Stomach (tissue), 9 donors: ENCODE data around the gene KIF21A. TPM values are rescaled to one million over a fixed set of nuclear protein-coding genes. Genes with fewer than 3 reads are reported as not detected.

ENCODE experiments used
- DNase-seq, 2 donors: peaks; one replicate each; pipeline versions ENCODE4 v3.0.0 to v3.0.0-alpha.2; 2013 to 2019
- H3K27ac ChIP-seq, 5 donors: fragments of 200-600 bp in 4 of 5; sonication (generic) in 4 of 5; one replicate each; pipeline ENCODE4 v1.5.1; 2013 to 2019; ENCODE audit warnings: mild to moderate bottlenecking in 1 of 5, moderate library complexity in 1 of 5
- H3K27me3 ChIP-seq, 3 donors: fragments of 200-600 bp; sonication (generic); one replicate each; pipeline ENCODE4 v1.5.1; 2017 to 2019; ENCODE audit warnings: mixed run types in 1 of 3
- H3K36me3 ChIP-seq, 4 donors: fragments of 200-600 bp; sonication (generic); 1 replicate in 3 of 4; 2 replicates in 1 of 4; pipeline ENCODE4 v1.5.1; 2016 to 2019
- H3K4me1 ChIP-seq, 4 donors: fragments of 200-600 bp; sonication (generic); one replicate each; pipeline ENCODE4 v1.5.1; 2016 to 2019
- H3K4me3 ChIP-seq, 4 donors: fragments of 200-600 bp; sonication (generic) in 3 of 4; one replicate each; pipeline ENCODE4 v1.5.1; 2016 to 2019; ENCODE audit warnings: mild to moderate bottlenecking in 1 of 4
- H3K9me3 ChIP-seq, 4 donors: fragments of 200-600 bp; sonication (generic); one replicate each; pipeline ENCODE4 v1.5.1; 2016 to 2019
- EP300 ChIP-seq: sonication (generic); formaldehyde crosslinking; IDR thresholded peaks from one replicate; pipeline ENCODE4 v1.6.1; 2017; ENCODE audit warnings: antibody characterized with exemption
- POLR2A ChIP-seq, 4 donors: fragments of 450-650 bp; IDR thresholded peaks; one replicate each; pipeline ENCODE4 v1.6.1; 2016; ENCODE audit warnings: antibody characterized with exemption in 4 of 4, control low read depth in 2 of 4, mild to moderate bottlenecking in 1 of 4, moderate library complexity in 1 of 4
- POLR2AphosphoS5 ChIP-seq, 3 donors: sonication (generic); formaldehyde crosslinking; IDR thresholded peaks; one replicate each; pipeline ENCODE4 v1.6.1; 2016; ENCODE audit warnings: antibody characterized with exemption in 3 of 3
- WGBS, 5 donors: extraction: QIAGEN DNeasy Blood & Tissue Kit in 3 of 5; methylation state at CpG; one replicate each; pipeline versions ENCODE4 v1.1.5 to v1.1.7; 2013 to 2018; 5-methylcytosine and 5-hydroxymethylcytosine counted together
- intact Hi-C: fragments of 100-400 bp; cut with DNase I; formaldehyde crosslinking; loops from one replicate; pipeline ENCODE4 v1.15.1; 2023; ENCODE audit warnings: low total_unique reads
- polyA plus RNA-seq, 3 donors: library from polyadenylated mRNA; stranded (reverse); fragments of 200-250 nt; gene quantifications; one replicate each; pipeline ENCODE4 v1.2.3, GENCODE V29; 2013
- total RNA-seq, 5 donors: library from RNA; depleted of rRNA; stranded (reverse); fragments of >200 nt; gene quantifications; one replicate each; pipeline versions ENCODE4 v1.1.0 to v1.2.3, GENCODE V29; 2014 to 2016
- TF ChIP-seq, protein P1 (sequence below), 7 experiments: fragments of 450-650 bp in 4 of 7; fragments of 200-600 bp in 3 of 7; sonication (generic) in 3 of 7; IDR thresholded peaks; one replicate each; pipeline ENCODE4 v1.5.1; 2016 to 2019; ENCODE audit warnings: antibody characterized with exemption in 7 of 7, control low read depth in 2 of 7, mild to moderate bottlenecking in 1 of 7
- donor health status: healthy with polysubstance abuse.
- donor health status: Bipolar disorder and iron deficiency.
- donor health status: healthy.

Gene KIF21A
- total and polyA plus RNA-seq, 8 donors = 4.9 to 45.9 (median 16.7) TPM

DNA sequence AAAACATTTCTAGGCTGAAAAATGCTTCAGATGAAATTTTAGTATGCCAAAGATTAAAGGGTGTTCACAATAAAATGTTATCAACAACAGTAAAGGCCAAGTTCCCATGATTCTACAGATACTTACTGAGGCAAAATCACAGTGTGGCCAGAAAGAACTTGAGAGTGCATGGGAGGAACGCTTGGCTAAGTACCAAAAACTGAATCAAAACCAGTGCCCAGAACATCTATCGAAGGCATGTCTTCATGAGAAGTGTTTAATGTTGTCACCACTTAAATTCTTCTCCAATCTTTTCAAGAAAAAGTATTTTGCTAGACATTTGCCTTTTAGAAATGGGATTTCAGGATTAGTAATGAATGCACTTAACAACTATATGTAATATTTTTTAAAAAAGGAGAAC, 41.5 kb downstream of the KIF21A start:
- no peak overlapping the region for H3K27ac ChIP-seq
- TF ChIP-seq POLR2A (IDR thresholded peaks at IDR 0.05) (no peak), POLR2AphosphoS5 (IDR thresholded peaks at IDR 0.05) (no peak), EP300 (no peak)
- TF ChIP-seq, protein P1, sequence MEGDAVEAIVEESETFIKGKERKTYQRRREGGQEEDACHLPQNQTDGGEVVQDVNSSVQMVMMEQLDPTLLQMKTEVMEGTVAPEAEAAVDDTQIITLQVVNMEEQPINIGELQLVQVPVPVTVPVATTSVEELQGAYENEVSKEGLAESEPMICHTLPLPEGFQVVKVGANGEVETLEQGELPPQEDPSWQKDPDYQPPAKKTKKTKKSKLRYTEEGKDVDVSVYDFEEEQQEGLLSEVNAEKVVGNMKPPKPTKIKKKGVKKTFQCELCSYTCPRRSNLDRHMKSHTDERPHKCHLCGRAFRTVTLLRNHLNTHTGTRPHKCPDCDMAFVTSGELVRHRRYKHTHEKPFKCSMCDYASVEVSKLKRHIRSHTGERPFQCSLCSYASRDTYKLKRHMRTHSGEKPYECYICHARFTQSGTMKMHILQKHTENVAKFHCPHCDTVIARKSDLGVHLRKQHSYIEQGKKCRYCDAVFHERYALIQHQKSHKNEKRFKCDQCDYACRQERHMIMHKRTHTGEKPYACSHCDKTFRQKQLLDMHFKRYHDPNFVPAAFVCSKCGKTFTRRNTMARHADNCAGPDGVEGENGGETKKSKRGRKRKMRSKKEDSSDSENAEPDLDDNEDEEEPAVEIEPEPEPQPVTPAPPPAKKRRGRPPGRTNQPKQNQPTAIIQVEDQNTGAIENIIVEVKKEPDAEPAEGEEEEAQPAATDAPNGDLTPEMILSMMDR (IDR thresholded peaks at IDR 0.05) = no peak
- H3K4me1 ChIP-seq = peaks cover 0 to 5% (median 2%) of the 10 kb centered on the region in 4 donors
- H3K9me3 ChIP-seq = no peaks in the 10 kb centered on the region
- no peaks in the 10 kb centered on the region for H3K36me3 ChIP-seq
- intact Hi-C loops = no loop called here
- 63 to 84% (median 77%) methylated on average over 2 of the region's 2 CpGs for WGBS, 5 donors
- no peak overlapping the region for H3K4me3 ChIP-seq
- H3K27me3 ChIP-seq = no peaks in the 10 kb centered on the region
- DNase-seq = no peak

DNA sequence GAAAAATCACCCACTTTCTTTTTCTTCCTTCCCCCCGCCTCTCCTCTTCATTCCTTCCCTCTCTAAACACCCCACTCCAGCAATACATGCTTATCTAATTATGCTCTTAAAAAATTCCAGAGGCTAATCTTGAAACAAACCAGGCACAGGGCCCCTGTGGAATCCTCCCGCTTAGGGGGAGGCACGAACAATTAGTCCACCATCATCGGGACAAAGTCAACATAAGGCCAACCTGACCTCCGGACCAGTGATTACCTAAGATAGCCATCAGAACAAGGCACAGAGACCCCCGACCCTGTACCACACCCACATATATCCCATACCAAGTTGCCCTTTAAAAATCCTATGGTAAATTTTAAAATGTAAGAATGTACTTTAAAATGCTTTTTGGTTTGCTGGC, 47.1 kb downstream of the KIF21A start:
- no peaks in the 10 kb centered on the region for H3K36me3 ChIP-seq
- H3K4me1 ChIP-seq = peaks cover 0 to 19% (median 7%) of the 10 kb centered on the region in 4 donors
- WGBS, 5 donors = 45 to 66% (median 55%) methylated on average over 6 of the region's 6 CpGs
- H3K4me3 ChIP-seq = no peak overlapping the region
- peak in 1 of 2 donors; percentile 20 for DNase-seq
- intact Hi-C loops = no loop called here
- H3K9me3 ChIP-seq = no peaks in the 10 kb centered on the region
- no peak overlapping the region for H3K27ac ChIP-seq
- no peak for TF ChIP-seq EP300
- TF ChIP-seq, protein P1 (IDR thresholded peaks at IDR 0.05) = no peak
- TF ChIP-seq POLR2A (IDR thresholded peaks at IDR 0.05) = no peak
- TF ChIP-seq POLR2AphosphoS5 (IDR thresholded peaks at IDR 0.05) = no peak
- H3K27me3 ChIP-seq = no peaks in the 10 kb centered on the region

DNA sequence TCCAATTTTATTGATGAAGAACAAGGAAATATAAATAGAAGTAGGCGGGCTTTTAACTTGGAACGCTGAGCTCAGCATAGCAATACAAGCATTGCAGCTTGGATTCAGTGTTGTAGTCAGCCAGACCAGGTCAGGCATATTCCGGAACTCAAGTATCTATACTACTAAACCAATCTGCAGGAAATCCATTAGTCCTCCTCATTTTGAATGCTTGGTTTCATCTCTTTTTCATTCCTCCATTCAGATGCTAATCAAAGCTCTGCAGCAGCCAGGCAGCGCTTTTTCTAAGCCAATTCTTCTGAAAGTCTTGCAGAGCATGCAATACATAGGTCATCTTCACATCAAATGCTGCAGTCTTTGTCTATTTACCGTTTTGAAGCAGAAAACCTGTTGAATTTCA, 49.0 kb downstream of the KIF21A start:
- H3K36me3 ChIP-seq = no peaks in the 10 kb centered on the region
- intact Hi-C loops = no loop called here
- H3K4me3 ChIP-seq = no peak overlapping the region
- DNase-seq = no peak
- H3K4me1 ChIP-seq = peaks cover 0 to 19% (median 7%) of the 10 kb centered on the region in 4 donors
- no peaks in the 10 kb centered on the region for H3K27me3 ChIP-seq
- H3K9me3 ChIP-seq = no peaks in the 10 kb centered on the region
- WGBS, 5 donors = 68 to 79% (median 72%) methylated on average over 5 of the region's 5 CpGs
- TF ChIP-seq, protein P1 (IDR thresholded peaks at IDR 0.05) = no peak
- TF ChIP-seq POLR2AphosphoS5 (IDR thresholded peaks at IDR 0.05) (no peak), EP300 (no peak), POLR2A (IDR thresholded peaks at IDR 0.05) (no peak)
- no peak overlapping the region for H3K27ac ChIP-seq

DNA sequence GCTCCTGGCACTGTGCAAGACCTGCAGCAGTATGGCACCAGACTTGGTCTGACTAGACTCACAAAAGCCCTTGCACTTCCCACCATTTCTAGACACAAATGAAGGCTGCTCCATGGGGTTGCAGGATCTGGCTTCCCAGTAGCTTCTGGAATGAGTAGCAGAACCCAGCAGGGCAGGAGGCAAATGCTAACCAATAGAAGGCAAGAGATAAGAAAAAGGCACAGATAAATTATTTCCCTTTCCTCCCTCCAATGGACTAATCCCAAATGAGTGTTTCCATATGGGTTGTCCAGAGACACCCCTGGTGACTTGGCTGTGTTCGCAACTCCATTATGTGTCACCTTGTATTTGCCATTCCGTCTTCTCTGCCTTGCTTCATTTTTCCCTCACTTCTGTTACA, 49.7 kb downstream of the KIF21A start:
- no peaks in the 10 kb centered on the region for H3K36me3 ChIP-seq
- H3K27ac ChIP-seq = no peak overlapping the region
- peaks cover 0 to 19% (median 7%) of the 10 kb centered on the region in 4 donors for H3K4me1 ChIP-seq
- 74 to 88% (median 83%) methylated on average over 2 of the region's 2 CpGs for WGBS, 5 donors
- no peak overlapping the region for H3K4me3 ChIP-seq
- H3K27me3 ChIP-seq = no peaks in the 10 kb centered on the region
- TF ChIP-seq POLR2A (IDR thresholded peaks at IDR 0.05) (no peak), EP300 (no peak), POLR2AphosphoS5 (IDR thresholded peaks at IDR 0.05) (no peak)
- TF ChIP-seq, protein P1 (IDR thresholded peaks at IDR 0.05) = no peak
- H3K9me3 ChIP-seq = no peaks in the 10 kb centered on the region
- no peak for DNase-seq
- intact Hi-C loops = no loop called here
